MM.1S (cell line): ENCODE data around the gene TRAPPC12.
"Not testable (repeated sequence)": the region's sequence is repeated elsewhere in the genome, so short reads cannot be mapped to it uniquely, and the experiment has no call there.

Experiments
- DNase-seq: peaks from one replicate; pipeline ENCODE4 v3.0.0-alpha.2; 2015
- H2AFZ ChIP-seq: fragments of 300-600 bp; sonication (generic); 2 replicates; pipeline ENCODE4 v1.6.0; 2016; ENCODE audit warnings: antibody characterized with exemption, low read length
- H3F3A ChIP-seq: fragments of 300-600 bp; sonication (generic); 2 replicates; pipeline ENCODE4 v1.6.1; 2016; ENCODE audit warnings: mild to moderate bottlenecking, antibody characterized with exemption, low read length, moderate library complexity, mixed read lengths; ENCODE audit not compliant: insufficient read depth
- H3K27ac ChIP-seq: fragments of 300-600 bp; sonication (generic); 2 replicates; pipeline ENCODE4 v1.5.1; 2016; ENCODE audit warnings: mild to moderate bottlenecking, low read length
- H3K27me3 ChIP-seq: fragments of 300-600 bp; sonication (generic); replicated peaks from 2 replicates; pipeline ENCODE4 v1.6.0; 2016; ENCODE audit warnings: low read length; ENCODE audit not compliant: insufficient read depth
- H3K36me3 ChIP-seq: fragments of 300-600 bp; sonication (generic); replicated peaks from 2 replicates; pipeline ENCODE4 v1.6.1; 2016; ENCODE audit warnings: mild to moderate bottlenecking, low read length, mixed read lengths; ENCODE audit not compliant: insufficient read depth
- H3K4me1 ChIP-seq: fragments of 300-600 bp; sonication (generic); 2 replicates; pipeline ENCODE4 v1.6.1; 2016; ENCODE audit warnings: low read length, mixed read lengths
- H3K4me2 ChIP-seq: fragments of 300-600 bp; sonication (generic); 2 replicates; pipeline ENCODE4 v1.6.0; 2016; ENCODE audit warnings: low read depth, low read length
- H3K4me3 ChIP-seq: fragments of 300-600 bp; sonication (generic); 2 replicates; pipeline ENCODE4 v1.5.1; 2016; ENCODE audit warnings: low read length, mixed read lengths
- H3K79me2 ChIP-seq: fragments of 300-600 bp; sonication (generic); 2 replicates; pipeline ENCODE4 v1.6.1; 2016; ENCODE audit warnings: mixed run types, low read length, mixed read lengths
- H3K9ac ChIP-seq: fragments of 300-600 bp; sonication (generic); 2 replicates; pipeline ENCODE4 v1.6.1; 2016; ENCODE audit warnings: low read length, mixed read lengths
- H3K9me2 ChIP-seq: fragments of 300-600 bp; sonication (generic); replicated peaks from 2 replicates; pipeline ENCODE4 v1.6.1; 2016; ENCODE audit warnings: mild to moderate bottlenecking, low read length, mixed read lengths; ENCODE audit not compliant: insufficient read depth
- H3K9me3 ChIP-seq: fragments of 300-600 bp; sonication (generic); replicated peaks from 2 replicates; pipeline ENCODE4 v1.6.1; 2016; ENCODE audit warnings: mild to moderate bottlenecking, low read length, mixed read lengths; ENCODE audit not compliant: insufficient read depth
- H4K20me1 ChIP-seq: fragments of 300-600 bp; sonication (generic); 2 replicates; pipeline ENCODE4 v1.6.1; 2016; ENCODE audit warnings: mild to moderate bottlenecking, low read length, moderate library complexity, mixed read lengths; ENCODE audit not compliant: insufficient read depth
- CTCF ChIP-seq: fragments of 300-600 bp; sonication (generic); IDR thresholded peaks from 2 replicates; pipeline ENCODE4 v1.5.1; 2016; ENCODE audit warnings: antibody characterized with exemption, low read length, mixed read lengths
- EZH2 ChIP-seq: fragments of 300-600 bp; sonication (generic); optimal IDR thresholded peaks from 2 replicates; pipeline ENCODE3; 2017; ENCODE audit warnings: low read depth, mild to moderate bottlenecking, antibody characterized with exemption, low read length, mixed read lengths
- EZH2phosphoT487 ChIP-seq: fragments of 300-600 bp; sonication (generic); IDR thresholded peaks from 2 replicates; pipeline ENCODE4 v1.6.1; 2018; ENCODE audit warnings: antibody characterized with exemption, low read length

Gene TRAPPC12

GRCh38 chr2:3354986-3355385 is 24.5 kb upstream of the TRAPPC12 start:
- H3K27me3 ChIP-seq = no peaks in the 10 kb centered on the region
- H3K9me3 ChIP-seq = no peaks in the 10 kb centered on the region
- no peak for DNase-seq
- no peaks in the 10 kb centered on the region for H3F3A ChIP-seq
- H3K9me2 ChIP-seq = no peaks in the 10 kb centered on the region
- TF ChIP-seq EZH2phosphoT487 = no peak
- no peak for TF ChIP-seq CTCF
- no peak for TF ChIP-seq EZH2
- no peak overlapping the region for H2AFZ ChIP-seq
- no peaks in the 10 kb centered on the region for H3K4me1 ChIP-seq
- H3K9ac ChIP-seq = no peak overlapping the region
- no peaks in the 10 kb centered on the region; the same call in 1 of the 2 replicates for H3K79me2 ChIP-seq
- H3K4me3 ChIP-seq = no peak overlapping the region
- H4K20me1 ChIP-seq = no peaks in the 10 kb centered on the region
- no peaks in the 10 kb centered on the region for H3K36me3 ChIP-seq
- no peak overlapping the region for H3K4me2 ChIP-seq
- no peak overlapping the region for H3K27ac ChIP-seq

GRCh38 chr2:3355951-3356569 is 23.4 kb upstream of the TRAPPC12 start:
- no peak overlapping the region for H3K4me2 ChIP-seq
- H4K20me1 ChIP-seq = no peaks in the 10 kb centered on the region
- H3K4me1 ChIP-seq = no peaks in the 10 kb centered on the region
- H3K27me3 ChIP-seq = no peaks in the 10 kb centered on the region
- H3K9me2 ChIP-seq = no peaks in the 10 kb centered on the region
- H3K4me3 ChIP-seq = no peak overlapping the region
- TF ChIP-seq EZH2phosphoT487 = no peak
- no peak for TF ChIP-seq EZH2
- no peak for TF ChIP-seq CTCF
- no peaks in the 10 kb centered on the region; the same call in 1 of the 2 replicates for H3K79me2 ChIP-seq
- no peaks in the 10 kb centered on the region for H3K9me3 ChIP-seq
- DNase-seq = no peak
- no peaks in the 10 kb centered on the region for H3K36me3 ChIP-seq
- no peak overlapping the region for H3K9ac ChIP-seq
- H2AFZ ChIP-seq = no peak overlapping the region
- no peaks in the 10 kb centered on the region for H3F3A ChIP-seq
- H3K27ac ChIP-seq = no peak overlapping the region

- peaks cover under 1% of the 10 kb centered on the region; the same call in 1 of the 2 replicates for H3K79me2 ChIP-seq
- no peak overlapping the region for H3K4me2 ChIP-seq
- no peak overlapping the region for H3K9ac ChIP-seq
- no peaks in the 10 kb centered on the region for H4K20me1 ChIP-seq
- H3K4me1 ChIP-seq = no peaks in the 10 kb centered on the region
- H3K27ac ChIP-seq = no peak overlapping the region
- TF ChIP-seq CTCF (no peak), EZH2phosphoT487 (no peak)
- DNase-seq = no peak
- no peaks in the 10 kb centered on the region for H3K9me3 ChIP-seq
- H3K9me2 ChIP-seq = no peaks in the 10 kb centered on the region
- no peak overlapping the region for H2AFZ ChIP-seq
- no peak overlapping the region for H3K4me3 ChIP-seq
- H3K27me3 ChIP-seq = no peaks in the 10 kb centered on the region
- no peaks in the 10 kb centered on the region for H3F3A ChIP-seq
- H3K36me3 ChIP-seq = no peaks in the 10 kb centered on the region
Observed at GRCh38 chr2:3356799-3357198, 22.7 kb upstream of the TRAPPC12 start.

GRCh38 chr2:3357446-3357845 is 22.0 kb upstream of the TRAPPC12 start:
- not testable (repeated sequence) for H3K27me3 ChIP-seq, H3K79me2 ChIP-seq, H3K36me3 ChIP-seq, H3K4me3 ChIP-seq, H3K9me3 ChIP-seq, H3K9ac ChIP-seq, H3K27ac ChIP-seq, DNase-seq, H2AFZ ChIP-seq, H4K20me1 ChIP-seq, H3K4me2 ChIP-seq, H3K4me1 ChIP-seq, H3F3A ChIP-seq, H3K9me2 ChIP-seq
